NCI-H2227 treated with DMSO at 0.1 percent for 48 hours (cell line): ENCODE results near the gene AUTS2.

Experiments
- DNase-seq: peaks from one replicate; lab custom pipeline; 2025; lab: John Stamatoyannopoulos, UW

Gene AUTS2

GRCh38 chr7:70743531-70744325, 1145.5 kb downstream of the AUTS2 start:
- no peak for DNase-seq

- DNase-seq, result no peak
These were observed 1146.2 kb downstream of the AUTS2 start for GRCh38 chr7:70744492-70744891.

DNA sequence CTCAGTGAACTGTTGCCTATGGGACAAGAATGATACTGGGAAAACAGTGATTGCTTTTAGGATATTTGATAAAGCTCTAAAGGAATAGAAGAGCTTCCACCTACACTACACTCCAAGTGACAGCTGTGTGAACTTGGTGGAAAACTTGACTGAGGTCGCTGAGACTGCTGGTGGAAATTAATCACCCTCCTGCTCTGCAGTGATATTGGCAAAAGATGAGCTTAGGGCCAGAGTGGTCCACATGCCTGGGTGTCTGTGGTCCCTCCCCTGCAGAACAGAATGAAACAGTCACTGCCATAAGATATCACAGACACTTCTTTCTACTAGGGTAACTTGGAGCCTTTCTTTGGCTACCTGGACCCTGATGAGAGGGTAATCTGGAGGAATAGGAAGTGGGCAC, 1151.6 kb downstream of the AUTS2 start:
- DNase-seq, result no peak

DNA sequence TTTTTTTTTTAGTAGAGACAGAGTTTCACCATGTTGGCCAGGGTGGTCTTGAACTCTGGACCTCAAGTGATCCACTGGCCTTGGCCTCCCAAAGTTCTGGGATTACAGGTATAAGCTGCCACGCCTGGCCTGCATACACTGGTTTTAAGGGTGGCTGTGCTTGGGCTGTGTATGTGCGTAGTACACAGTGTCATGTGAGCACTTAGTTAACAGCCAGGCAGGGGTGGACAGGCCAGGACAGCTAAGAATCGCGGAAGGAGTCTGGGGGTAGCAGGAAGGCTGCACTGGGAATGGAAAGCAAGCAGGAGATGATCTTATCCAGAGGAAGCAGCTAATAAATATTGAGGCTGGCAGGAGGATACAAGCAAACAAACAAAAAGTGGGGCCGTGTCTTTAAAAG, 1153.6 kb downstream of the AUTS2 start:
- no peak for DNase-seq

GRCh38 chr7:70752794-70753241, 1154.5 kb downstream of the AUTS2 start:
- no peak for DNase-seq

DNA sequence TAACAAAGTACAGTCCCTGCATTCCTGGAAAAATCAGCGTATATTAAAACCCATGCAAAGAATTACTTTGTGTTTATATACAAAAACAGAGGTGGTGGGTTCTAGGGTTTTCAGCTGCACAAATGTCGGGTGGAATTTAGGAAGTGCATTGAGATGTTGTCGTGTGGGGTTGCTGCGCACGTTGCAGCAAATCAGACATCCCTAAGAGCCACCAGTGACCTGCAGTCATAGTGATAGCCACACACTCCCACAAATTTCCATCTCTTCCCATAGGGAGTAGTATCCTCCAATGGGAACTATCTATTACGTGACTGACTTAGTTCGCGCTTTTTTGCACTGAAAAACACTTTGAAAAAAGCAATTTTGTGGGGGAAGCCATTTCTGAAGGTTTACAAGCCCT, 1158.5 kb downstream of the AUTS2 start:
- DNase-seq, result no peak

DNA sequence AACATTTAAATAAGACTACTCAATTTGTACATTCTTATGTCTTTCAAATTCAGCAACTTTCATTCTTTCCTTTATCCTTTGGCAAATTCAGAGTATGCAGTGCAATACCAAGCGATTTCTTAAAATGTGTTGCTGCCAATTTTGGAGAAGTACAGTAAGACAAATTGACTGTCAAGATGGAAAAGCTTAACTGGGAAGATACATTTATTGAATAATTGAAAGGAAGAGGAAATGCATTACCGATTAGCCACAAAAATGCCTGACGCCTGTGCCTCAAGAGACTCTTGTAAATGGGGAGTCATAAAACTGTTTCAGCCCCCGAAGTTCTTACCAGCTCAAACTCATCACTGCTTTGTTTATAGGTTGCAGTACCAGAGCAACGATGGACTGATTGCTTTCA, 1160.4 kb downstream of the AUTS2 start:
- DNase-seq, result no peak

- no peak for DNase-seq
These were observed 1161.4 kb downstream of the AUTS2 start for GRCh38 chr7:70759674-70760073.

GRCh38 chr7:70761711-70762328, 1163.5 kb downstream of the AUTS2 start:
- no peak for DNase-seq

- DNase-seq, result no peak
These were observed 1164.4 kb downstream of the AUTS2 start for GRCh38 chr7:70762696-70763095.

- no peak for DNase-seq
These were observed 1165.9 kb downstream of the AUTS2 start for GRCh38 chr7:70763961-70764691.

GRCh38 chr7:70764701-70765208, 1166.5 kb downstream of the AUTS2 start:
- DNase-seq, result no peak

GRCh38 chr7:70765651-70766050, 1167.4 kb downstream of the AUTS2 start:
- no peak for DNase-seq

- DNase-seq, result no peak
These were observed 1167.8 kb downstream of the AUTS2 start for GRCh38 chr7:70766109-70766508.

DNA sequence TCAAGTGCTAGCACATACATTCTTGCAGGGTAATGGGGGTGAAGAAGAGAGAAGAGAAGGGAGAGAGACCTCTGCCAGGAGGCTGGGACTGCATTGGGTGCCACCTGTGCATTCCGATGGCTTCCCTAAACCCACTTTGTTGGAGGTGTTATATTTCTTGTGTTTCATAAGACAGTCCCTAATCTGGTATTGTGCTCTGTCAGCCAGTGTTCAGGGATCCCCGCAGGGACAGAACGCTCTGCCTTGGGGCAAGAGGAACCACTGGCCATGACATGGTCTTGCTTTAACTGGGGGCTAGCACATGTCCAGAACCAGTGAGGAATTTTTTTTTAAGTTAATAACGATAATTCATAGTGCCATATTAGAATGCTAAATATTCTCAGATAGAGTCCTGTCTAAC, 1168.4 kb downstream of the AUTS2 start:
- DNase-seq, result no peak

GRCh38 chr7:70770154-70770553, 1171.9 kb downstream of the AUTS2 start:
- no peak for DNase-seq

DNA sequence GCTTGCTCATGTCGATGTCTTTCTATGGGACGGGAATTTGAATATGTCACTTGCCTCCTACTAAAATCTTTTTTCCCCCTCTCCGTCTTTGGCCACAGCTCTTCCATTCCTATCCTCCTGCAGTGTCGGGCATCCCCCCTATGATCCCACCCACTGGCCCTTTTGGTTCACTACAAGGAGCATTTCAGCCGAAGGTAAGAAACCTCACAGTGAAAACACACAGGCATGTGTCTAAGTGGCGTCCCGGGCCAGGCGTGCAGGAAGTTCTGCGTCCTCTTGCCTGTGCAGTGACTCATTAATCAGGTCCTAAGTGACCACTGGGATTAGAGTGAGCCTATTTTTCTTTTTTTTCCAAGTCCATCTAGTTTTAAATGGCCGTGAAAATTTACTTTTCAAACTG, 1173.2 kb downstream of the AUTS2 start:
- no peak for DNase-seq

DNA sequence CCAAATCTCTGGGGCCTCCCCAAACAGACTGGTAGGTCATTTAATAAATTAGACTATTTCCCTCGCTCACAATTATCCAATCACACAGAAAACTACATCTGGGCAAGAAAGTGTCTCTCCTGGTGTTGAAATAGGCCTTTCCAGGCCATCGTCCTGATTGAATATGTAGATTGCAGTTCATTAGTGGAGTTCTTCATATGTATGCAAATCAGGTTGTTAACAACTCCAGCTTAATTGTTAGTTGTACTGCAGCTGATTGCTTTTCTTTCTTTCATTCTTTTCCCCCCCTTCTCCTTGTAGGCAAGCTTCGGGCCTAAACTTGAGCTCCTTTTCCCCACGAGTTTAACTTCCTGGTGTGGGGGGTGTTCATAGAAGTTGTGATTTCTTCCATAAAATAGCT, 1174.6 kb downstream of the AUTS2 start:
- no peak for DNase-seq

GRCh38 chr7:70773406-70773805, 1175.1 kb downstream of the AUTS2 start:
- no peak for DNase-seq

DNA sequence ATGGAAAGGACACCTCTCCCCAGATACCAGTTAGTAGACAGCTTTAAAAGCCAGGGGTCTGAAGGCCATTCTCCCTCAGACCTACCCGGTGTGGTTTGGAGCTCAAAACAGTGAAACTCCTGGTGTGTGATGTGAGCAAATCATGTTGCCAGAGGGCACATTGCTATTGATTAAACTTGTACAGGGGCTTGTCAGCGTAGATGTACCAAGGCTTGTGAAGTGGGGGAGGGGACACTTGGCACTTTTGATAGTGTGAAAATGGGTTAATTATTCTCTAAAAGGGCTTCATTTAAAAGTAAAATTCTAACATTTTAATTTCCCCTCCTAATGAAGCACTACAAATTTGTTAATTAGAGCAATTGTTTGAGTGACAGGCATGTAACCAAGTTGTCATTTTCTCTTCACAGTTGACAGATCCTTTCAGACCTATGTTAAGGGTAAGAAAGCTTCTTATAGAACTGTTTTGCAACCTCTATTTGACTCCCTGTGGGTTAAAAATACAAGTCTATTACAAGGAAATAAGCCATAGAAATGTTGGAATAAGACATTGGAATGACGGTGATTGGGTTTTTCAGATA, 1176.8 kb downstream of the AUTS2 start:
- no peak for DNase-seq

GRCh38 chr7:70775570-70776156, 1177.4 kb downstream of the AUTS2 start:
- no peak for DNase-seq

GRCh38 chr7:70776627-70777101, 1178.4 kb downstream of the AUTS2 start:
- DNase-seq, result no peak
